GM23248 (cell line): Measurements from ENCODE around the gene INTS7.

Experiments used
- EZH2 ChIP-seq: fragments of 200-600 bp; sonication (generic); IDR thresholded peaks from 2 replicates; pipeline ENCODE4 v1.6.1; 2018; ENCODE audit warnings: antibody characterized with exemption, mild to moderate bottlenecking; ENCODE audit not compliant: insufficient read depth, poor library complexity, severe bottlenecking
- EZH2phosphoT487 ChIP-seq: fragments of 200-600 bp; sonication (generic); IDR thresholded peaks from 2 replicates; pipeline ENCODE4 v1.6.1; 2018; ENCODE audit warnings: antibody characterized with exemption, moderate library complexity, mild to moderate bottlenecking, low read depth; ENCODE audit not compliant: insufficient read depth

- TF ChIP-seq EZH2 (no peak), EZH2phosphoT487 (no peak)
These were observed 143.6 kb downstream of the INTS7 start for GRCh38 chr1:211891708-211892107.
